Erythroblast (primary cell): ENCODE results near the gene OR10D3.
"Not testable (repeated sequence)": the region's sequence is repeated elsewhere in the genome, so short reads cannot be mapped to it uniquely, and the experiment has no call there.

ENCODE experiments used
- GATA1 ChIP-seq: IDR thresholded peaks from 2 replicates; pipeline ENCODE4 v1.6.1; 2011; ENCODE audit warnings: low read depth, mild to moderate bottlenecking, control low read depth, low read length, moderate library complexity
- POLR2A ChIP-seq: IDR thresholded peaks from 2 replicates; pipeline ENCODE4 v1.6.1; 2011; ENCODE audit warnings: mild to moderate bottlenecking, low read length

DNA sequence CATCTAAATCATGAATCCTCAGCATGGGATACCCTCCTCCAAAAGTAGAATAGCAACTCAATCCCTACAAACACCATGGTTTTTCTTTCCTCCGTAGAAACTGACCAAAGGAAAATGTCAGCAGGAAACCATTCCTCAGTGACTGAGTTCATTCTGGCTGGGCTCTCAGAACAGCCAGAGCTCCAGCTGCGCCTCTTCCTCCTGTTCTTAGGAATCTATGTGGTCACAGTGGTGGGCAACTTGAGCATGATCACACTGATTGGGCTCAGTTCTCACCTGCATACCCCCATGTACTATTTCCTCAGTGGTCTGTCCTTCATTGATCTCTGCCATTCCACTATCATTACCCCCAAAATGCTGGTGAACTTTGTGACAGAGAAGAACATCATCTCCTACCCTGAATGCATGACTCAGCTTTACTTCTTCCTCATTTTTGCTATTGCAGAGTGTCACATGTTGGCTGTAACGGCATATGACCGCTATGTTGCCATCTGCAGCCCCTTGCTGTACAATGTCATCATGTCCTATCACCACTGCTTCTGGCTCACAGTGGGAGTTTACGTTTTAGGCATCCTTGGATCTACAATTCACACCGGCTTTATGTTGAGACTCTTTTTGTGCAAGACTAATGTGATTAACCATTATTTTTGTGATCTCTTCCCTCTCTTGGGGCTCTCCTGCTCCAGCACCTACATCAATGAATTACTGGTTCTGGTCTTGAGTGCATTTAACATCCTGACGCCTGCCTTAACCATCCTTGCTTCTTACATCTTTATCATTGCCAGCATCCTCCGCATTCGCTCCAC is 41.7 kb downstream of the OR10D3 start:
- TF ChIP-seq POLR2A, GATA1: not testable (repeated sequence)
